Stimulated activated CD4-positive, alpha-beta T cell treated with anti-CD3 and anti-CD28 coated beads, TNF-alpha, amount 100 ng/mL, for 48 hours (primary cell): Measurements from ENCODE around the gene CNPY2.
"Not testable (repeated sequence)": the region's sequence is repeated elsewhere in the genome, so short reads cannot be mapped to it uniquely, and the experiment has no call there.

Experiments used
- DNase-seq, 3 donors: peaks; one replicate each; pipeline ENCODE4 v3.0.0-alpha.2; 2020; ENCODE audit warnings: low read depth in 3 of 3

The CNPY2 gene

DNA sequence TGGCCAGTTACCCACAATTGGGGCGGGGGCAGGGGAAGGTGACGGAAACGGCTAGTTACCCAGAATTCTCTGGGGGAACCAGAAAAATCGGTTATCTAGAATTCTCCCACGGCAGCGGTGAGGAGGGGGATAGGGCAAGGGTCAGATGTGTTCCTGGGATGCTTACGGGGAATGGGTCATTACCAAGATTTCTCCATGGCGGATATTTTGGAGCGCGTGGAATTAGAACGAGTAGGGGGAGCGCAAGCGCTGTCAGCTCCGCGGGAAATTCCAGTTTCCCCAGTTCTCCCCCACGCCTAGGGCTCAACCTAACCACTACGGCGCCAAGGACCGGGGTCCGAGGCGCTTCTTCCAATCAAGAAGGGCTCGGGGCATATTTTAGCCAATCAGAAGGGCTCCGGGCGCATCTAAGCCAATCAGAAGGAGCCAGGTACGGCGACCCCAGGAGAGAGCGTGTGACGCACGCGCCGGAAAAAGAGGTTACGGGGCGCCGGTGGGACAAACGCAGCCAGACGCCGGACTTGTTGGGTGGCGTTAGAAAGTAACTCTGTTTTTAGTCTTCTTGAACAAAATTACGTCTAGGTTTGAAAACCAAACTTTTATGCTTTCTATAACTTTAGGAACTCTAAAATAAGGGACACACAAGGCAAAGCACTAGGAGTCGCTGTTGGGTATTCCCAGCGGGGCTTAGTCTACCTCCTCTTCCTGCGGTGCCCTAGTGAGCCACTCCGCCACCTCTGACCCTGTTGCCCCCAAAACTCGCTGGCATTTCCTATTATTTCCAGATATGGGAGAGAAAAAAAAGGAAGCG lies 18.1 kb upstream of the CNPY2 start, which contains the start of gene PAN2:
TSS of gene PAN2 (minus strand) at position 322 of the 811 bp plus-strand sequence. CDS start 906 bp downstream, outside the sequence.
- peak; percentile 83 to 91 (median 85) for DNase-seq

GRCh38 chr12:56333197-56333678 lies 17.4 kb upstream of the CNPY2 start:
- no peak for DNase-seq

DNA sequence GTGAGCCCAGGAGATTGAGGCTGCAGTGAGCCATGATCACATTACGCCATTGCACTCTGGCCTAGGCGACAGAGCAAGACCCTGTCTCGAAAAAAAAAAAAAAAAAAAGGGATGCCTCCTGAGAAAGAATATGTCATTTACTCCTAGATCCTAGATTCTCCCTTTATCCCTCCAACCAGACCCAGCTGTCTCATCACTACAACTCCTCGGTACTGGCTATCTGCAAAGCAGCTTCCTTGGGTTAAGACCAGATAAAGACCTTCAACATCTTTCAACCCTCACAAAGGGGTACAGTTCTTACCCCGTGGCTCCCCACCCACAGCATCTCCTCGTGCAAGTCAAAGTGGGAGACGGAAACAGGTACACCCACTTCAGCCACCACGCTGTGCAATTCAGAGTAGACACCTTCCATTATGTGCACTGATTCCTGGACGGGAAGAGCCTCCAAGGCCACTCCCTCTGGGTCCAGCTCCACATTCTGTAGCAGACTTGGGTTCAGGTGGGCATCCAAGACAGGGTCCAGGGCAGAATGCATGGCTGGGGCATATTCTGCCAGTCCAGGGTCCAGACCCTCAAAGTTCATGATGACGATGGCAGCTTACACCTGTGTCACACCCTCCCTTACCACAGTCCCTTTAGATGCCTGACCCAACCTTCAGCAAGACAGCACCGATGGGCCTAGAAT lies 16.9 kb upstream of the CNPY2 start:
- no peak for DNase-seq

GRCh38 chr12:56330936-56331490 lies 15.2 kb upstream of the CNPY2 start:
- DNase-seq: no peak

DNA sequence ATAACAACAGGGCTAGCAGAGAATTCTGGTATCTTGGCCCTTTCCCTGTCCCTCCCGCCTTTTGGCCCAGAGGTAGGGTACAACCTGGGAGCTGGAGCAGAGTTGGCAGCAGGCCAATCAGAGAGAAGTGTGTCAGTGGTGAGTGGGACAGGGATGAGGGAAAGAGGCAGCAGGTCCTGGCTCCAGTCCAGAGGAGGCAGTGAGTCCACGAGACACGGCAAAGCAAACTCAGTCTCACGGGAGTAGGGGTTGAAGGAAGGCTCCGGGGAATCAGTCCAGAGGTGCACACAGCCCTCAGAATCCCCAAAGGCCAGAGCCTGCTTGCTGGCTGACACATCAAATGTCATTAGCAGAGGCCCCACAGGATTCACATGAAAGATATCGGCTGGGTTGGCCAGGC lies 10.7 kb upstream of the CNPY2 start:
- no peak for DNase-seq

DNA sequence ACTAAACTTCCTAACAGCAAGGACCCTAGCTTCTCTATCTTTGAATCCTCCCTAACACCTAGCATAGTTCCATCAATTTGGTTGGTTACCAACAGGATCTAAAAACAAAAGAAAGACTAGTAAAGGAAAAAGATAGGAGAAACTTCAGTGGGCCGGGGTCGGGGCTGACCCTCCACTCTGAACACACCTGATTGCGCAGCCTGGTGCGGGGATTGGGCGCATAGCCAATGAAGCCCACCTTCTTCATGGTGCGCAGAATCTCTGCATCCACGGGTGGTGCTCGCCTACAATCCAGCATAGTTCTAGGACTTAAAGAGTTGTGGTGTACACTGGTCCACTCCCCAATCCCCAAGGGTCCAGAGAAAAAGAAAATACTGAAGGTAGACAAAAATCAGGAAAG lies 10.3 kb upstream of the CNPY2 start:
- DNase-seq: no peak

- DNase-seq: no peak
Observed at GRCh38 chr12:56324206-56324605, 8.4 kb upstream of the CNPY2 start.

DNA sequence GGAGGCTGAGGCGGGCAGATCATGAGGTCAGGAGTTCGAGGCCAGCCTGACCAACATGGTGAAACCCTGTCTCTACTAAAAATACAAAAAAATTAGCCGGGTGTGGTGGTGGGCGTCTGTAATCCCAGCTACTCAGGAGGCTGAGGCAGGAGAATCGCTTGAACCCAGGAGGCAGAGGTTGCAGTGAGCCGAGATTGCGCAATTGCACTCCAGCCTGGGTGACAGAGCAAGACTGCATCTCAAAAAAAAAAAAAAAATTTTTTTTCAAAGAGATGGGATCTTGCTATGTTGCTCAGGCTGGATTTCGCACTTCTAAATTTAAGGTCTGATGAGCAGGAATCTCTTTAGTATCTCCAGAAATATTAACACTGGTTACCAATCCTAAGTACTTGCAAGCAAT lies 5.8 kb upstream of the CNPY2 start:
- DNase-seq: not testable (repeated sequence)

DNA sequence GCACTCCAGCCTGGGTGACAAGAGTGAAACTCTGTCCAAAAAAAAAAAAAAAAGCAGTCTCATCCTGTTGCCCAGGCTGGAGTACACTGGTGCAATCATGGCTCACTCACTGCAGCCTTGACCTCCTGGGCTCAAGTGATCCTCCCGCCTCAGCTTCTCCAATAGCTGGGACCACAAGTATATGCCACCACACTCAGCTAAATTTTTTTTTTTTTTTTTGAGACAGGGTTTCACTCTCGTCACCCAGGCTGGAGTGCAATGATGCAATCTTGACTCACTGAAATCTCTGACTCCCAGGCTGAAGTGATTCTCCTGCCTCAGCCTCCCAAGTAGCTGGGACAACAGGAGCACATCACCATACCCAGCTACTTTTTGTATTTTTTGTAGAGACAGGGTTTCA lies 5.2 kb upstream of the CNPY2 start:
- no peak for DNase-seq

DNA sequence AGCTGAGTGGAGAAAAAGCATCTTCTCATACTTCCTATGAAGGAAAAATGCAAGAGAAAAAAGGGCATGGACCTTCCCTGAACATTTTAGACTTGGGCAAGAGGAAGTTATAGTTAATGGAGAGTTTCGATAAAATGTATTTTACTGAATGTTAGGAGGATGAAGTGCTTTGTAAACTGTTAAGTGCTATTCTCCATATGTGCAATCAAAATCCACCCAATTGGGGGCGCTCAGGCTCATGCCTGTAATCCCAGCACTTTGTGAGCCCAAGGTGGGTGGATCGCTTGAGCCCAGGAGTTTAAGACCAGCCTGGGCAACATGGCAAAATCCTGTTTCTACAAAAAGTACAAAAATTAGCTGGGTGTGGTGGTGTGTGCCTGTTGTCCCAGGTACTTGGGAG lies 1.9 kb upstream of the CNPY2 start:
- no peak for DNase-seq

GRCh38 chr12:56315249-56315621 lies 553 bp downstream of the CNPY2 start:
- no peak for DNase-seq

DNA sequence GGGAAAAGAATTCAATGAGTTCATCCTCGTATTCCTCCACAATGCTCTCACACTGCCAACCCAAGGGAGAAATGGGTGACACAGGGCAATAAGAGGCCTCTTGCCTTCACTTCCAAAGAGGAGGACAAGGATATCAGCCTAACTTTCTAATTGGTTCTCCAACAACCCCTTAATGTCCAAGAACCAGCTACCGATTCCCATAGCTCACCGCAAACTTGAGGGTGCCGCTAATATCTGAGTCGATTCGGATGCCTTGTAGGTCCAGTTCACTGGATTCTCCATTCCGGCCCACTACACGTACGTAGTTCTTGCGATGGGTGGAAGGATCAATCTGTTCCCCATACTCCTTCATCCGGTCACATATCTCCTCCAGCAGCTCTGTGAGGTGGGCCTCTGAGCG lies 4.8 kb downstream of the CNPY2 start:
- DNase-seq: no peak

GRCh38 chr12:56308714-56309113 lies 7.1 kb downstream of the CNPY2 start:
- no peak for DNase-seq

GRCh38 chr12:56307221-56307965 lies 8.4 kb downstream of the CNPY2 start:
- DNase-seq: no peak

- DNase-seq: no peak
Observed at GRCh38 chr12:56304872-56305590, 10.8 kb downstream of the CNPY2 start.

DNA sequence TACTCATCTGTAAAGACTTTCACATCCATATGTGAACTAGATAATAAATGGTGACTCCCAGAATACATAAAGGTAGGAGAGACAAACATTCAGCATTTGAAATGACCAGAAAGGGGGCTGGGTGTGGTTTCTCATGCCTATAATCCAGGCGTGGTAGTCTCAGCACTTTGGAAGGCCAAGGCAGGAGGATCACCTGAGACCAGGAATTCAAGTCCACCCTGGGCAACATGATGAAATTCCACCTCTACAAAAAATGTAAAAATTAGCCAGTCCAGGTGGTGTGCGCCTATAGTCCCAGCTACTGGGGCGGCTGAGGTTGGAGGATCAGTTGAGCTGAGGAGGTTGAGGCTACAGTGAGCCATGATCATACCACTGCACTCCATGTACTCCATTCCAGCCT lies 11.5 kb downstream of the CNPY2 start:
- DNase-seq: no peak

GRCh38 chr12:56300644-56301464 lies 14.9 kb downstream of the CNPY2 start:
- DNase-seq: no peak

- peak; percentile 96 to 99 (median 98) for DNase-seq
Observed at GRCh38 chr12:56299853-56300643, 15.7 kb downstream of the CNPY2 start, which contains the start of gene CS. Gene CS, minus strand, starts transcription at chr12:56300330. Its CDS starts 129 bp downstream, at chr12:56300201.

DNA sequence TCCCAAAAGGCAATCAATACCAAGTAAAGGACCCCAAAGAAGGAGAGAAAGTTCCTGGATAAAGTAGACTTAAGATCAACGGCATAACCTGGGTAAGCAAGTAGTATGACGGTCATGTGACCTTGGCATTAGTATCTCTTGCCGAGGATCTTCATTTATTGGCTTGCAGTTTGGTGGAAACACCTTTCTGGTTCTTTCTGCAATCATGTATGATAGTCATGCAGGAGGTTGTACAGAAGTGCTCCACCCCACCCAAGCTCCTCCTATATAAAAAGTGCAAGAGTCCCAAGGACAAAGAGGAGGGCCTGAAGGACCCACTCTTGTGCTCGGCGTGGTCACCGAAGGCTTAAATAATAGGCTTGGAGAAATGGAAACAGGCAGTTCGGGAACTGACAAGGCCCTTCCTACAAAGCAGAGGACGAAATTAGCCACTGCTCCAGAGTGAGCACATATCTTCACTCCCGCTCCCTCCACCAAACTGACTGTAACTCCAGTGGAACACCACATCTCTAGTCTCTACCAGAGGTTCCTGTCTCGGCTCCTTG lies 16.4 kb downstream of the CNPY2 start:
- DNase-seq: no peak
